Suppressor macrophage (primary cell): ENCODE measurements around the gene LRRC23.
"Not testable (repeated sequence)": the region's sequence is repeated elsewhere in the genome, so short reads cannot be mapped to it uniquely, and the experiment has no call there.

ENCODE experiments used
- DNase-seq, 4 experiments: peaks; one replicate each; pipeline ENCODE4 v3.0.0-alpha.2; 2020 to 2022

The LRRC23 gene

DNA sequence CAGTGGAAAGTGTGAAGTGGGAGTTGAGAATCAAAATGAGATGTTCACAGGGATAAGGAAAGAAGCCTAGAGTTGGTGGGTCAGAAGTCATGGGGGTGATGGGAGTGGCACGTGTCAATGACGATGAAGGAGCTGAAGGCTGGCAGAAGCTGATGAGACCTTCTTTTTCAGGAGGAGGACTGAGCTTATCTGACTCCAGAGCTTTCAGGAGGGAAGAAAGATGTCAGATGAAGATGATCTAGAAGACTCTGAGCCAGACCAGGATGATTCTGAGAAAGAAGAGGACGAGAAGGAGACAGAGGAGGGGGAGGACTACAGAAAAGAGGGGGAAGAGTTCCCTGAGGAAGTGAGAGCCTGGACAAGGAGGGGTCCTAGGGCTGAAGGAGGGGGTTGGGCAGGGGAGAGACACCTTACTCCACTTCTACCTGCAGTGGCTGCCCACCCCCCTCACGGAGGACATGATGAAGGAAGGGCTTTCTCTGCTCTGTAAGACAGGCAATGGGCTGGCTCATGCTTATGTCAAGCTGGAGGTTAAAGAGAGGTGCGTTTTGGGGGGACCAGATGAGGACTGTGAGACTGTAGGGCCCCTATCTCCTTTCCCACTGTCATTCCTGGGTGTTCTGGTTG, 905 bp downstream of the LRRC23 start:
- no peak for DNase-seq

DNA sequence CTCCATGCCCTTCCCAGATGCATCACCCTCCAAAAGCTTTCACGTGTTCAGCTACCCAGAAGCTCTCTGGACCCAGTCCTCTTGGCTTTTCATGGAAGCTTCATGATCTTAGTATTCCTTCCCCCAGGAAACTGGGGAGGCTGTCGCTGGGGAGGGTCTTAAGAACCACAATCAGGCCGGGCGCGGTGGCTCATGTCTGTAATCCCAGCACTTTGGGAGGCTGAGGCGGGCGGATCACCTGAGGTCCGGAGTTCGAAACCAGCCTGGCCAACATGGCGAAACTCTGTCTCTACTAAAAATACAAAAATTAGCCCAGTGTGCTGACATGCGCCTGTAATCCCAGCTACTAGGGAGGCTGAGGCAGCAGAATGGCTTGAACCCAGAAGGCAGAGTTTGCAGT, 3.5 kb downstream of the LRRC23 start:
- DNase-seq, result not testable (repeated sequence)

DNA sequence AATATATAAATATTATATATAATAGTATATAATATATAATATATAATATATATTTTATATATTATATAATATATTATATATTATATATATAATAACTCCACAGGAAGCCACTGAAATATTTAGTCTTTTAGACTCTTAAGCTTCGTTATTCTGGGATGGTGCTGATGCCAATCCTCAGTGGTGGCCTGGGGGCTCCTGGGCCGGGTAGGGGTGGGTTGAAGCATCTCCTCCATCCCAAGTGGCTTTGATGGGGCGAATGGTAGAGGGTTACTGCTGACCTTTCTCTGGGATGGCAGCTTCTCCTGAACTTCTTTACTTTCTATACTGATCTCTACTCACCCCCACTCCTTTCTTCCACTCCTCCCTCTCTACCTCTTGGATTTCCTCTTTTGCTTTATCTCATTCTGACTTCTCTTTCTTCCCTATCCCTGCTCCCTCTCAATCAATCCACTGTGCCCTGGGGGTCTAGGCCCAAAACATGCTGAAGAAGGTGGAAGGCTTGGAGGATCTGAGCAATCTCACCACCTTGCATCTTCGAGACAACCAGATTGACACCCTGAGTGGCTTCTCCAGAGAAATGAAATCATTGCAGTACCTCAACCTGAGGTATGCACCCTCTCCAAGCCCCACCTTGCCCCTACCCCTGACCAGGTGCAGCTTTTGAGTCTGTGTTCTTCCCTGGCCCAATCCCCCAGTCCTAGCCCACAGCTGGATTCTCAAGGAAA, 5.0 kb downstream of the LRRC23 start:
- no peak for DNase-seq

DNA sequence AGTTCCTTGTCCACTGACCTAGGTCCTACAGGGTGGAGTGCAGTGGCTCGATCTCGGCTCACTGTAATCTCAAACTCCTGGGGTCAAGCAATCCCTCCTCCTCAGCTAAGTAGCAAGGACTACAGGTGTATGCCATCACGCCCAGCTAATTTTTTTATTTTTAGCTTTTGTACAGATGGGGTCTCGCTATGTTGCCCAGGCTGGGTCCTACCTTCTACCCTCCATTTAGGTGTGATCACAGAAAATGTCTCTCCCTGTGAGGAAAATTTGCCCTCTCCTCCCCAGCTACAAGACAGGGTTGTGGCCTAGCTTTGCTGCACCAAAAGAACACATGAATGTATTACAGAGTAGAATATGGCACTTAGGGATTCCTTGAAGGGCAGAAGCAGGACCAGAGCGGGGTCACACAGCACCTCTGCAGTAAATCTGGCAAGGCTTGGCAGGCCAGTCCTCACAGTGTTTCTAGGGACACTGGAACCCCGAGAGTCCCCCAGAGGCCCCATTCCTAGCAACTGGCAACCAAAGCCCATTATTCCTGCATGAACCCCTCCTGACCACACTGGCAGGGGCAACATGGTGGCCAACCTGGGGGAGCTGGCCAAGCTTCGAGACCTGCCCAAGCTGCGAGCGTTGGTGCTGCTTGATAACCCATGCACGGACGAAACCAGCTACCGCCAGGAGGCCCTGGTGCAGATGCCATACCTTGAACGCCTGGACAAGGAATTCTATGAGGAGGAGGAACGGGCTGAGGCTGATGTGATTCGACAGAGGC, 7.7 kb downstream of the LRRC23 start:
- no peak for DNase-seq

DNA sequence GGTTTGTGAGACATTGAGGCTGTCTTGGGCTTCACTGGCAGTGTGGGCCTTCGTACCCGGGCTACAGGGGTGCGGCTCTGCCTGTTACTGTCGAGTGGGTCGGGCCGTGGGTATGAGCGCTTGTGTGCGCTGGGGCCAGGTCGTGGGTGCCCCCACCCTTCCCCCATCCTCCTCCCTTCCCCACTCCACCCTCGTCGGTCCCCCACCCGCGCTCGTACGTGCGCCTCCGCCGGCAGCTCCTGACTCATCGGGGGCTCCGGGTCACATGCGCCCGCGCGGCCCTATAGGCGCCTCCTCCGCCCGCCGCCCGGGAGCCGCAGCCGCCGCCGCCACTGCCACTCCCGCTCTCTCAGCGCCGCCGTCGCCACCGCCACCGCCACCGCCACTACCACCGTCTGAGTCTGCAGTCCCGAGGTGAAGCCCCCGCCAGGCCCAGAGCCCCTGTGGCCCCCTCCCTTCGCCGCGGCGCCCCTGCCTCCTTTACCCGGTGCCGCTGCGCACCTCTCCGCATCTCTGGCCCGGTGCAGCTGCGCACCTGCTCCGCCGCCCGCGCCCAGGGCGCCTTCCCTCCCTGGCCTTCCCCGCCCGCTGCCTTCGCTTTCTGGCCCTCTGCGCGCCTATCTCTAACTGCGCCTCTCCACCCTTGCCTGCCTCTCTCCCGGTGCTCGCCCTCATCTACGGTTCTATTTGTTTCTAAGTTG, 9.8 kb downstream of the LRRC23 start, which contains the start of gene ENO2:
Gene ENO2 (plus strand): TSS at position 335 of the 701 bp plus-strand sequence. CDS start 1,253 bp downstream, outside the sequence.
- peak; percentile 38 to 81 (median 65) for DNase-seq

DNA sequence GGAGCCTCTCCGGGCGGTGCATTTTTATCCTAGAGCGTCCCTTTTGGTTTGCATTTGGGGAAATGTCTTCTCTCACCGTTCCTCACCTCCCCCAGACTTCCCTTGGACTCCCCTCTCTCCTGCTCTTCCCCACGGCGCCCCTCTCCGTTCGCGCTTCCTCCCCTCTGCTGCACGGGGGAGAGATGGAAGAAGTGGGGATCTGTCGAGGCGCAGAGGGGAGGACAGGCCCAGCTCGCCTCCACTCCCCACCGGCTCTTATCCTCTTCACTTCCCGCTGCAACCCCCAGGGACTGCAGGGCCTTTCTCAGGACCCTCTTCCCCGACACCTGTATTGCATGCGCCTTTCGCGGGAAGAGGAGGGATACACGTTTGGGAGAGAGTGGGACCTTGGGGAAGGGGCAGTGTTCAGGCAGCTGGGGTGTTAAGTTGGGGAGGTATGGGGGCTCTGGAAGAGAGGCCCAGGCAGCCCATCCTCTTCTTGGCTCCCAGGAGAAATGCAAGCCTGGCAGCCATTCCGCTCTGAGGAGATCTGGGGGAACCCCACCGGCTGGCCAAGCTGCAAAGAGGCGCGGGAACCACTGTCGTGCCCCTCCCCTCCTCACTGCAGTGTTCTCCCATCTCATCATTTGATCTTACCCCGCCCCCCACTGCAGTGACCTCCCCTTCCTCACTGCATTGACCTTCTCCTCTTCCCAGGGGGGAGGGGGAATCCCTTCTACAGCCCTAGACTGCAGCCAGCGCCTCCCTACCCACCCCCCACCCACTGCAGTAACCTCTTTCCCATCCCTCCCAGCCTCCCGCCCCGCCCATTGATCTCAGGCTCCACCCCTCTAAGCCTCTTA, 10.5 kb downstream of the LRRC23 start:
- DNase-seq, result no peak

DNA sequence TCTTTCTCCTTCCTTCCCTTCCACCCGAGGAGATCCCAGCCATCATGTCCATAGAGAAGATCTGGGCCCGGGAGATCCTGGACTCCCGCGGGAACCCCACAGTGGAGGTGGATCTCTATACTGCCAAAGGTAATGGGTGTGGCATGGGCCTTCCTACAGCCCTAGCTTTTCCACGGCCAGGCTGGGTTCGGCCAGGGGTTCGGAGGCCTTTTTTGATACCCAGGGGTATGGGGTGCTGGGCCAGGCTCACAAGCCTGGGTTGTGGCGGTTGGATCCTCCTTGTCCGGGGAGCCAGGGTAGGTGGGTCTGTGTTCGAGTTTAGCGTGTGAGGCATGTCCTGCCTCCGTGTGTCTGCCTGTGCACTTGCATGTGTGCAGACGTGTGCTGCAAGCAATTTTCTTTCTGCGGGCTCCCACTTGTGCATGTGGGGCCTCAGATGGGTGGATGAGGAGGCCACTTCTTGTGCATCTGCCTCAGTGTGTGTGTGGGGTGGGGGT, 11.2 kb downstream of the LRRC23 start:
- DNase-seq, result no peak

DNA sequence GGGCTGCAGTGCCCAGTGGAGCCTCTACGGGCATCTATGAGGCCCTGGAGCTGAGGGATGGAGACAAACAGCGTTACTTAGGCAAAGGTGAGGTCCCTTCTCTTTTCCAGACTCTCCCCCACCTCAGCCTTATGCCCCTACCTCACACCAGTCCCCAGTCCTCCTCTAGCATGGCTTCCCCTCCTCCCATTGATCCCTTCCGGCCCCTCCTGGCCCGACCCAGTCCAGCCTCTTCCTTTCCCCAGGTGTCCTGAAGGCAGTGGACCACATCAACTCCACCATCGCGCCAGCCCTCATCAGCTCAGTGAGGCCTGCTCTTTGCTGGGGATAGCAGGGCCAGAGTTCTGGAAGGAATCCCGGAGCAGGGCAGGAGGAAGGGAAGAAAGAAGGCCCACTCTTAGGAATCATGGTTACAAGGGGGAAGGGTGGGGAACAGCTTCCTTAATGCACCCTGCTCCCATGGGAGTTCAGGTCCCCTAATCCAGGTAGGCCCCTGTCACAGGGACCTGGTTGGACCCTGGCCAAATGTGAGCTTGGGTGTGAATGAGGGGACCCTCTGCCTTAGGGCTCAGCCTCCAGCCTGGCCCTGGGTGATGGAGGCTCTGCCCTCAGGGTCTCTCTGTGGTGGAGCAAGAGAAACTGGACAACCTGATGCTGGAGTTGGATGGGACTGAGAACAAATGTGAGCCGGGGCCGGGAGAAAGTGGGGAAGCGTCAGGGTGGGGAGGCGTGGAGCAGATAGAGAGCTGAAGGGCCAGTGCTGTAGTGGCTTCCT, 12.0 kb downstream of the LRRC23 start:
- no peak for DNase-seq

DNA sequence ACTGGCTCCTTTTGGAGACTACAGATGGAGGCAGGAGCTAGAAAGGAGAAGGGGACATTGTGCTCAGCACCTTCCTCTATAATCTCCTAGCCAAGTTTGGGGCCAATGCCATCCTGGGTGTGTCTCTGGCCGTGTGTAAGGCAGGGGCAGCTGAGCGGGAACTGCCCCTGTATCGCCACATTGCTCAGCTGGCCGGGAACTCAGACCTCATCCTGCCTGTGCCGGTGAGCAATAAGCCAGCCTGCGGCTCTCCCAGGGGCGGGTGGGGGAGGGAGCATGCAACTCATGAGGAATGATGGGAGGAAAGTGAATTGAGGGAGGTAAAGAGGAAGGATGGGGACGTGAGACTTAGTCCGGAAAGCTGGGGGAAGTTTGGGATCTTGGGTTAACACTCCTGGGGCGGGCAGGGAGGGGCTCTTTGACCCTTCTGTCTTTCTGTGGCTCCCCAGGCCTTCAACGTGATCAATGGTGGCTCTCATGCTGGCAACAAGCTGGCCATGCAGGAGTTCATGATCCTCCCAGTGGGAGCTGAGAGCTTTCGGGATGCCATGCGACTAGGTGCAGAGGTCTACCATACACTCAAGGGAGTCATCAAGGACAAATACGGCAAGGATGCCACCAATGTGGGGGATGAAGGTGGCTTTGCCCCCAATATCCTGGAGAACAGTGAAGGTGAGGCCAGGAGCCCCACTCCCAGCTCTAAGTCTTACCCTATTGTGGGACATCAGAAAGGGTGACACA, 13.0 kb downstream of the LRRC23 start:
- DNase-seq, result no peak

DNA sequence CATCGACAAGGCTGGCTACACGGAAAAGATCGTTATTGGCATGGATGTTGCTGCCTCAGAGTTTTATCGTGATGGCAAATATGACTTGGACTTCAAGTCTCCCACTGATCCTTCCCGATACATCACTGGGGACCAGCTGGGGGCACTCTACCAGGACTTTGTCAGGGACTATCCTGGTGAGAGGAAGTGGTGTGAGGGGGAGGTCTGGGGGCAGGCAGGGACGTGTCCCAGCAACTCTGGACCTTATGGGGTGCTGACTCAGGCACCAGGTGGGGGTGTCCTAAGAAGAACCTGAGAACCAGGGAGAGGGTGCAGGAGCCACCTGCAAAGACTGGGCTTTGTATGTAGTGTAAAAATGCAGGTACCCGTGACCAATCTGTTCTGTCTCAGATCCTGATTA, 15.0 kb downstream of the LRRC23 start:
- DNase-seq, result peak in 1 of 4 experiments; percentile 37

DNA sequence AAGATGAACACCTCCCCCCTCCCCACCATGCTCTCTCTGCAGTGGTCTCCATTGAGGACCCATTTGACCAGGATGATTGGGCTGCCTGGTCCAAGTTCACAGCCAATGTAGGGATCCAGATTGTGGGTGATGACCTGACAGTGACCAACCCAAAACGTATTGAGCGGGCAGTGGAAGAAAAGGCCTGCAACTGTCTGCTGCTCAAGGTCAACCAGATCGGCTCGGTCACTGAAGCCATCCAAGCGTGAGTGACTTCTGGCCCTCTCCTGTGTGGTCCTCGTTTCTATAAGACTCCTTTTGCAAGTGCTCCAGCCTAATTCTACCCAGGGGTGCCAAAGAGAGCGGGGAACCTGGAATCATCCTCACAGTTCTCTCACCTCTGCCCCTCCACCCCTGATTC, 16.9 kb downstream of the LRRC23 start:
- DNase-seq, result no peak

DNA sequence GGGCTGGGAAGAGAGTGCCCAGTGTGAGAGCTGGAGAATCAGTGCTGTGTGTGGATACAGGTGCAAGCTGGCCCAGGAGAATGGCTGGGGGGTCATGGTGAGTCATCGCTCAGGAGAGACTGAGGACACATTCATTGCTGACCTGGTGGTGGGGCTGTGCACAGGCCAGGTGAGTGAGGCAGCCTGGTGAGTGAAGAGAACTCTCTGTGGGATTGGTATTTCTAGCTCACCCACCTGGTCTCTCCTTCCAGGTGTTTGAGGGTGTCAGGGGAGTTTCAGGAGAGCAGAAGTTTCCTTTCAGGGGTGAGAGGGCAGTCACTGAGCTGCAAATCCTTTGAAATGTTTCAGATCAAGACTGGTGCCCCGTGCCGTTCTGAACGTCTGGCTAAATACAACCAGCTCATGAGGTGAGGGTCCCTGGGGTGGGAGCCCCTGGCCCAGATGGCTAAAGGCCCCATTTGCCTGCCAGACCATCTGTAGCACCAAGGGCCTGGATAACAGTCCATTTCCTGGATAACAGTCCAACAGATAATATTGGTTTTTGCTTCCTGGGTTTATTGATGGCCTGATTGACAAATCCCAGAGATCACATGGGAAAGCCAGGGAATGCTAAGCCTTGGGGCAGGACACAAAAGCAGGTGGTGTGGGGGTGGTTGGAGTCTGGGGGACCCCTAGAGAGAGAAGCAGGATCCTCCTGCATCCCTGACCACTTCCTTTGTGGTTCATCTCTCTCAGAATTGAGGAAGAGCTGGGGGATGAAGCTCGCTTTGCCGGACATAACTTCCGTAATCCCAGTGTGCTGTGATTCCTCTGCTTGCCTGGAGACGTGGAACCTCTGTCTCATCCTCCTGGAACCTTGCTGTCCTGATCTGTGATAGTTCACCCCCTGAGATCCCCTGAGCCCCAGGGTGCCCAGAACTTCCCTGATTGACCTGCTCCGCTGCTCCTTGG, 17.6 kb downstream of the LRRC23 start:
- DNase-seq, result peak; percentile 58 to 80 (median 76)

DNA sequence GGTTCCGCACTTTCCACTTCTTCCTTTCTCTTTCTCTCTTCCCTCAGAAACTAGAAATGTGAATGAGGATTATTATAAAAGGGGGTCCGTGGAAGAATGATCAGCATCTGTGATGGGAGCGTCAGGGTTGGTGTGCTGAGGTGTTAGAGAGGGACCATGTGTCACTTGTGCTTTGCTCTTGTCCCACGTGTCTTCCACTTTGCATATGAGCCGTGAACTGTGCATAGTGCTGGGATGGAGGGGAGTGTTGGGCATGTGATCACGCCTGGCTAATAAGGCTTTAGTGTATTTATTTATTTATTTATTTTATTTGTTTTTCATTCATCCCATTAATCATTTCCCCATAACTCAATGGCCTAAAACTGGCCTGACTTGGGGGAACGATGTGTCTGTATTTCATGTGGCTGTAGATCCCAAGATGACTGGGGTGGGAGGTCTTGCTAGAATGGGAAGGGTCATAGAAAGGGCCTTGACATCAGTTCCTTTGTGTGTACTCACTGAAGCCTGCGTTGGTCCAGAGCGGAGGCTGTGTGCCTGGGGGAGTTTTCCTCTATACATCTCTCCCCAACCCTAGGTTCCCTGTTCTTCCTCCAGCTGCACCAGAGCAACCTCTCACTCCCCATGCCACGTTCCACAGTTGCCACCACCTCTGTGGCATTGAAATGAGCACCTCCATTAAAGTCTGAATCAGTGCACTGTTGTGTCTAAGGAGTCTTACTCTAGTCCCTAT, 18.5 kb downstream of the LRRC23 start:
- DNase-seq, result no peak

DNA sequence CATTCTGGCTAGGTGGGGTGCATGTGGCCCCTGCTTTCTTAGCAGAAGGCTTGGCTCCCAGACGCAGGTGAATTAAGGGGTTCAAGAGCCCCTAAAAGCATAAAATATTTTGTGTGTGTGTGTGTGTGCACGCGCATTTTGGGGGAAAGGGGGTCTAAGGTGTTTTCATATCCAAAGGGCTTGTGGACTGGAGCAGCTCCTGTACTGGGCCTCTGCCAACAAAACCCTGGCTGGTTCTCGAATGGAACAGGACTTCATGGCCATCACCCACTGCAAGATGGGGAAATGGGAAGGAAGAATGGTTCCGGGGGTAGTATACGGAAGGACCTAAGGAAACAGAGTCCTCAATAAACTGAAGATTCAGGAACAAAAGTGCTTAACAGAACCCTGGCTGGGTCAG, 19.2 kb downstream of the LRRC23 start:
- no peak for DNase-seq

DNA sequence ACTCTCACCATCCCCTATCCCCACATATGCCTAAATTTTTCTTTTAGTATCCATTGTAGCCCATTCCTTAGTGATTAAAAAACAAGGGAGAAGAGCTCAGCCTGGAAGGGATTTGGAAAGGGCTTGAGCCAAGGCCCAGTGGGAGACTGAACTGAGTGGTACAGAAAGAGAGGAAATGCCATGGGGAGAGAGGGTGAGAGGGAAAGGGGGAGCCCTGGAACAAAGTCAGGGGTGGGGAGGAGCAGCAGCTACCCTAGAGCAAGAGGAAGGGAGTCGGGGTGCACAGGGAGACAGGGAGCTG, 20.6 kb downstream of the LRRC23 start:
- no peak for DNase-seq

DNA sequence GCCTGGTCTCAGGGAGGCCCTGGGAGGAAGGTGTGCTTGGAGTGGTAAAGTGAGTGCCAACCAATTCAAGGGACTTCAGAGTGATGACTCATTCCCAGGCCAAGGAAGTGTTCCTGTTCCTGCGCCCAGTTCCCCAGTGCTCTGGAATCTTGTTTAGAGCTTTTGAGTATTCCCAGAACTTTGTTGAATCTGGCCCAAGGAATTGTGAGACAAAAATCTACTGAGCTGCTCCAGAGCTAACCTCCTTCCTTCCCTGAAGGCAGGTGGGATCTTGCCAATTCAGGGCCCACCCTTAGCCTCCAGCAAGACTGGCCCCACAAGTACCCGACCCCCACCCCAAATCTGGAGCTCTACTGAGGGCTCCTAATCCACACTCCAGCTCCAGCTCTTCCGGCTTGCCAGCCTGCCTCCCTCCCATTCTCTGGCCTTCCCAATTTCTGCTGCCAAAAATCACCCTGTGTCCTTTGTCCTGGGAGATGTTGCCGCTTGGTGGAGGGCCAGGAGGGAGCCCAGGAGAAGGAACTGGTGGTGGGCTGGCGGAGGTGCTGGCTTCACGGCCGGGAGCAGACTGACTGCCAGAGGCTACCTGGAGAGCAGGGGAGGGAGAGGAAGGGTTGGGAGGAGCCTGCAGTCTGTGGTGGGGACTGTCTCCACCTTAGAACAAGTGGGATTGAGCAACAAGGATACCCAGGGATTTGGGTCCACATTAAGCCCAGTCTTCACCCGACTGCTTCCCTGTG, 21.1 kb downstream of the LRRC23 start:
- DNase-seq, result no peak

DNA sequence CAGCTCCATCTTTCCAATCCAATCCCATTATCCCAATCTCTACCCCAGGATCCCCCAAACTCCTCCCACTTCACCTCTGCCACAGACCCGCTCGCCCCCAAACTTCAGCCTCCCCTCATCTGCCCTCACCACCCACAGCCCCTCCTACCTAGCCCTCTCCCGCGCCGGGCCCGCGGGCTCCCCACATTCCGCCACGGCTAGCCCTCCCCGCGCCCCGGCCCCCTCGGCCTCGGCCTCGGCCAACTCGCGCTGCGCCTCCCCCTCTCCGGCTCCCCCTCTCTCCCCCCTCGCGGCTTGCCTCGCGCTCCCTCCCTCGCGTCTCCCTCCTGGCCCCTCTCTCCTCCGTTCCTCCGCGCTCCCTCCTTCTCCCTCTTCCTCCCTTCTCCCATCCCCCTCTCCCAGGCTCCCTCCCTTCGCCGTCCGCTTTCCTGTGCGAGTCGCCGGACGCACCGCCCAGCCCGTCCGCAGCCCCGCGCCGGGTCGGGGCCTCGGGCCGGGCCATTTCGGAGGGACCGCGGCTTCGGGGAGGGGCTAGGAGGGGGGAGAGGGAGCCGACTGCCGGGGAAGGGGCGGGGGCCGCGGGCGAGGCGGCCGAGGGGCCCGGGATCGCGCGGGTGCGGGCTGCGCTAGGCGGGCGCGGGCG, 22.9 kb downstream of the LRRC23 start, which contains the start of gene ATN1:
Gene ATN1 (plus strand): TSS at position 581 of the 643 bp plus-strand sequence. CDS start 6,043 bp downstream, outside the sequence.
- peak in 3 of 4 experiments; percentile 45 to 72 (median 65) for DNase-seq
